GM19438 (cell line): ENCODE measurements around the gene SBDS.
A peak's percentile ranks its signal among the peaks of the same experiment; 100 is the strongest.
"Not testable (repeated sequence)": the region's sequence is repeated elsewhere in the genome, so short reads cannot be mapped to it uniquely, and the experiment has no call there.

Source experiments
- ATAC-seq: cut with Tn5 transposase; IDR thresholded peaks from one replicate; pipeline ENCODE4 v1.9.1; 2021; ENCODE audit warnings: low read depth; ENCODE audit not compliant: unreplicated experiment

The SBDS gene

DNA sequence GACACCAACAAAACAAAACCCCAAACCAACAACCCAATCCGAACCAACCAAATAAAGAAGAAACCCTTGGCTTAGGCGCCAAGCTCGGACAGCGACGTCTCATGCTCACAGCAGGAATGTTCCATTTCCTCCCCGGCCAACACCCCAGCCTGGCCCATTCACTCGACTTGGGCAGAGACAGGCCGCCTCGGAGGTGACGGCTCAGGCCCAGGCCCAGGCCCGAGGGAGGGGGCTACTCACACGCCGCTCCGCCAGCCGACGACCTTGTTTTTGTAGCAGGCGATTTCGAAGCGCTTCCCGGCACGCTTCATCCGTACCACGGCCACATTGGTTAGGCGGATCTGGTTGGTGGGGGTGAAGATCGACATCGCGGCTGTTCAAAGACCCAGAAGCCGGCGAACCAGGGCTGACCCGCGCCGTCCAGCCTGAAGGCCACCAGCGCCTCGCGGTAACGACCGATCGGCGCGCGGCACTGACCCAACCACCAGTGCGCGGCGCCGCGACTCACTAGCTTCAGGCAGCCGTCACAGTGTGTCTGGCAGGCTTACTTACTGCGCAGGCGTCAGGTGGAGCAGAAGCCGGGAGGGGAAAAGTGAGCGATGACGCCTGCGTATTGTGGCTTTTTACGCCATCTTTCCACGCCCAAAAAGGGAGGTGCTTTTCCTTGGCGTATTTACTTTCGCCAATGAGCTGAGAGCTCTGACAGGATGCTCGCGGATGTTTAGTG lies at the start of gene SBDS:
TSS of gene SBDS (minus strand) at position 537 of the 727 bp plus-strand sequence. CDS start at position 368, 169 bp downstream.
- ATAC-seq = peak; percentile 56

DNA sequence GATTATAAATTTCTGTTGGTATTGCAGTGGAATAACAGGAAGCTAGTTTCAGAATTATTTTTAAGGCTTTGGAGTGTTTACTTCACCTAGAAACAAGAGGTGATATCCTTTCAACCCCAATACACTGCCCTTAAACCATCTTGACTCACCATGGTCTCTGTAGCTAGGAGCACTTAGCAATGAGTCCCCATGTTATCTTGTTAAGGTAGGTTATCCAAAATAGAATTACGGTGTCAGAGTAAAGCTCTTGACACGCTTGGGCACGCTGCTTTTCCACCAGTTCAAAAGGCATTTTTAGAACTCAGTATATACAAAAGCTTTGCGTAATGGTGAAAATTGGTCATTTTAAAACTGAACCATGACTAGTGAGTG lies 48.2 kb upstream of the SBDS start:
- ATAC-seq = not testable (repeated sequence)

DNA sequence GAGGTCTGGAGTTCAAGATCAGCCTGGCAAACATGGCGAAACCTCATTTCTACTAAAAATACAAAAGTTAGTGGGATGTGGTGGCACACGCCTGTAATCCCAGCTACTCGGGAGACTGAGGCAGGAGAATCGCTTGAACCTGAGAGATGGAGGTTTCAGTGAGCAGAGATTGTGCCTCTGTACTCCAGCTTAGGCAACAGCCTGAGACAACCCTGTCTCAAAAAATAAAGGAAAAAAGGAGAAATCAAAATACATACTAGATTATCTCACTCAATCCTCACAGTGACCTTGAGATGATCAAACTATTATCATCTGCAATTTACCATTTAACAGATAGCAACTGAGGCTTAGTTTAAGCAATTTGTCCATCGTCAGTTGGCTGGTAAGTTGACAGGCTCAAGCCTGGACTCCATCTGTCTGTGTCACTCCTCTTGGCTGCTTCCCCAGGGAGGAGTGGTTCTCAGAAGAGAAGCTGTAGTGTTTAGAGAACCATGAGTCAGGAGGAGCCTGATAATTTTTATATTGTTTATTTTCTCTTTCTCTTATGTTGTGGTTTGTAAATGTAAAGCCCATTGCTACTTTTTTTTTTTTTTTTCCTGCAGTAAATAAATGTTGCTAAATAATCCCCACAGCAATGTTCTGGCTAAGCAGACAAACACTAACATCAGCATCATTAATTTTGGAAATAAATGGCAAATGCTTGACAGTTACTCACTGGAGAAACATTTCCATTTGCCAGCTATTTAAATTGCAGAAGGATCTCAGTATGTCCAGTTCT lies 47.6 kb upstream of the SBDS start:
- ATAC-seq = not testable (repeated sequence)

DNA sequence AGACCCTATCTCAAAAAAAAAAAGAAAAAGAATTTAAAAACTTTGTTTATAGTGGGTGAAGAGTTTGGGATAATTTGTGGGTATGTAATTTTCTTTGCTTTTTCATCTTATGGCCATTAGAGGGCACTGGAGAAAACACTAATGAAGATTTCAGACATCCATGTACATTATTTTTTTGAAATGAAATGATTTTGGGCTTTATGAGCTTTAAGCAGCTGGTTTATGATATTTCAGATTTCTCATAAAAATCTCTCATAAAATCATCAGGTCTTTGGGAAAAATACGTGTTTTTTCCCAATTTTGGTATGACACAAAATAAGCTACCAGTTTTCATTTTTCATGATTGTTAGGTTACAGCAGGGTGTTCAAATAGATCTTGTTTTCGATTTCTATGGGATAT lies 45.4 kb upstream of the SBDS start:
- ATAC-seq = not testable (repeated sequence)

DNA sequence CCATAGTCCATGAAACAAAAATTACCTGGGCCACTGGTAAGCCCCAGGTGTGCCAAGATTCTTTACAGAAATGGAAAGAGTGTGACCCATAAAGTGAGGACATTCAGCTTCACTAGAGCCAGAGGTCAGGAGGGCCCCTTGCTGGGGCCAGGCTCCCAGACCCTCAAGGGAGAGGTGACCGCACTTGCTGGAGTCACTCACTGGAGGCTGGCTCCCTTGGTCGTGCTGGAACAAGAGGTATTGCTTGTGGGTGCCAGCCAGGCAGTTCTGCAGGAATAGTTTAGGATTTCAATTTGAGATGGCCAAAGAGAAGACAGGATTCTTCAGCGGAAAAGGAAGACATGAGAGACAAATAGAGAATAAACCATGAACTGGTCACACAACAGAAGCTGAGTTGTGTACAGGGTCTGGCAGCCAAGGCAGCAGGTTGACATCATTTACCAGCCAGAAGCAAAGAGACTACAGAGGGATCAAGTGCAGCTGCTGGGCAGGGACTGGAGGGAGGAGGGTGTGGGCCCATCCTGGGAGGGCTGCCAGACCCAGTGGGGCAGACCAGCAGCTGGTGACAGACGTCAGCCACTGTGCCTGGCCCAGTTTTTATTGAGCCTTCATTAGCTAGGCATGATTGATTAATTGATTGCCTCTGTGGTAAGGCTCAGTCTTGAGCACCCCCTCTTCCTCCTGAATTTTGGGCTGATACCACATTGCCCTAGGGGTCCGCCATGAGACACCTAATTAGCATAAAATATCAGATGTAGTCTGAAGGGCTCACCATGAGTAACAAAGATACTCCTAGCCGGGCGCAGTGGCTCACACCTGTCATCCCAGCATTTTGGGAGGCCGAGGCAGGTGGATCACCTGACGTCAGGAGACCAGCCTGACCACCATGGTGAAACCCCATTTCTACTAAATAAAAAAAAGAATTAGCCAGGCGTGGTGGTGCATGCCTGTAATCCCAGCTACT lies 41.3 kb upstream of the SBDS start:
- not testable (repeated sequence) for ATAC-seq

DNA sequence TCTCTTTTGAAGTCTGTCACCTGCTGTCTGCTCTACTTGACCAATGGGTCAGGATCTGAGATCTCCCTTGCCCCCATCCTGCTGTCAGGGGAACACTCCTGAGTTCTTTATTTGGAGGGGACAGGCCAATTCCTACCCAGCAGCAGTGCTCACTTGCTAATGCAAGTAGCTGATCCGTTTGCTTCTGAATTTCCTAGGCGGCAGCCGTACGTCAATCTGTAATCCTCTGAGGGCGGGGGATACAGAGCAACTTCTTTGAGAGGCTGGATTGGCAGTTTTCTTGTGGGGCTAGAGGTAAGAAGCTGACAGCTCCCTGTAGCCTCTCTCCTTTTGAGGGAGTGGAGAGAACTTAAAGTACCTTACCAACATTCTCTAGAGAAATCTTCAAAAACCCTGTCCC lies 37.9 kb upstream of the SBDS start:
- ATAC-seq = no peak

DNA sequence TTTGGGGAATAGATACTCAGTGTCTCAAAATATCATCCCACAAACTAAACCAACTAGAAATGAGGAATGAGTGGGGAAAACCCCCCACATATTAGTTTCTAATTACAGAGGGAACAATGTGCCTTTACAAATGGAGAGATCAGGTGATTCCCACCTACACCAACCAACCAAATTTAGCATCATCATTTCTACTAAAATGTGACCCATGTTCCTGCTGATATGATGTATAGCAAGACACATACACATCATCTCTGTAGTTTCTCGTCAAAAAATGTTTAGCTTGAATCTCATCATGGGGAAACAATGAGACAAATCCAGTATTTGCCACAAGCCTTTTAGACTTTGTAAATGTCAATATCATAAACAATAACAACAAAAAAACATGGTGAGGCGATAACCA lies 36.3 kb upstream of the SBDS start:
- not testable (repeated sequence) for ATAC-seq

DNA sequence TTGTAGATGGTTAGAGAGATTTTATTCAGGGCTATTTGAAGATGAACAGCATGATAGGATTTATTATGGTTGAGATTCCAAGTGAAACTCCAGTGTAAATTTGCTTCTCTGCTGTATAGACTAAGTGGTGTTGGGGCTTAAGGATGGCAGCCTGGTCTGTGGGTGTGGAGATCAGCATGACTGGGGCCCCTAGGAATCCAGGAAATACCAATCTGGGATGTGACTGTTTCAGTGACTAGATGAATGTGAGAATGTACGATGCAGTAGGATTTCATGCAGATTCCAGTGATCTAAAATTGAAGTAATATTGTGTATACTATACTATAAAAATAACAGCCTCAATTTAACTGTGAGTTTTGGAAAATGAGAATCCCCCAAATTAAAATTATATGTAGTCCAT lies 30.1 kb upstream of the SBDS start:
- ATAC-seq = not testable (repeated sequence)

DNA sequence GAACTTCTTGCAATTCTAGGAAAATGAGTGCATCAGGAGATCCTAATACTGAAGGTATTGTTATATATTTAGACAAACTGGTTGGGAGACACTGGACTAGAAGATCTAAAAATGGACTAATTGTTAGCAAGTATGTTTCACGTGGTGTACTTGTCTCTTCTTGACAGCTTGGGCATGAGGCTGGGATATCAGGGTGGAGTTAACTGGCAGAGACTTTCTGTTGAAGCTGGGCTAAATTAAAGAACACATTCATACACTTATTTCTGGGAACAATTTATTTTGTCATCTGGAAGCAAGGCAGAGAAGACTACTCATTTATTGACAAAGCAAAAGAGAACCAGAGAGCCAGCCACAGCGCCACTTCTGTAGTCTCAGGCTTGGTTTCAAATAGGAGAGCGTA lies 27.1 kb upstream of the SBDS start:
- ATAC-seq = no peak

DNA sequence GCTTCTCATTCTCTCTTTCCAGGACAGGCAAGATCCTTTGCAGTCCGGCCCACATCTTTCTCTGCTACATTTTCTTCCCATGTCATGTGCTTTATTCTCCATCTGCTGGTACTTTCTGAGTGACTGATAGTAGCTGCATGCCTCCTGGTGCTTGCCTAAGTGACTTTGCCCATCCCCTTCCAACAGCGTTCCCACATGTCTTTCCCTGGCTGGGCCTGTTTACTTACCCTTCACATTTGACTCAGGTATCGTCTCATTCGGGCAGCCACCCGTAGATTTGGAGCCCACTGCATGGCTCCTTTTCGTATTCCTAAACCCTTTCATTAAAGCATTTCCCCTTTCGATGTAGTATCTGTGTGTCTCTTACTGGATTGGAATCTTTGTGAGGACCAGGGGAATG lies 25.9 kb upstream of the SBDS start:
- ATAC-seq = no peak

DNA sequence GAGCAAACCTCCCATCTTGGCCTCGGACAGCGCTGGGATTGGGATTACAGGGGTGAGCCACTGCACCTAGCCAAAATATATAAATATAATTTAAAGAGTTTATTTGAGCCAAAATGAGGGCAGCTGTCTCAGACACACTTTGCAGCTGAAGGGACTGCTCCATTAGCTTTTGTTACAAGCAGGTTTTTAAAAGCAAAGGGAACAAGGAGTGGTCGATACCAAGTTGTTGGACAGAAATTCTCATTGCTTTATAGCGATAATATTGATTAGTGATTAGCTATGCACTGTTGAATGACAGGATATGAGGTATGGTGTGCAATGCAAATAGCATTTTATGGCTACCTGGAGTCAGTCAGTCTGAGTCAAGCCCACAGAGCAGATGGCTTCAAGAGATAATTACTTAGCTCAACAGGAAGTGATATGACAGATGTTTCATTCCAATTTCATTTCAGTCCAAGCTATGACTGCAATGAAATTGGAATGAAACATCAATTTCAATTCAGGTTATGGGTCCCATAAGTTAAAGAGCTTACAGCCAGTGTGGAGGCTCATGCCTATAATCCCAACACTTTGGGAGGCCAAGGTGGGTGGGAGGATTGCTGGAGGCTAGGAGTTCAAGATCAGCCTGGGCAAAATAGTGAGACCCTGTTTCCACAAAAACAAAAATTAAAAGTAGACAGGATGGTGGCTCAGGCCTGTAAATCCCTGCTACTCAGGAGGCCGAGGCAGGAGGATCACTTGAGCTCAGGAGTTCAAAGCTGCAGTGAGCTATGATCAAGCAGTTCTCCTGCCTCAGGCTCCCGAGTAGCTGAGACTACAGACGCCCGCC lies 24.4 kb upstream of the SBDS start:
- no peak for ATAC-seq

DNA sequence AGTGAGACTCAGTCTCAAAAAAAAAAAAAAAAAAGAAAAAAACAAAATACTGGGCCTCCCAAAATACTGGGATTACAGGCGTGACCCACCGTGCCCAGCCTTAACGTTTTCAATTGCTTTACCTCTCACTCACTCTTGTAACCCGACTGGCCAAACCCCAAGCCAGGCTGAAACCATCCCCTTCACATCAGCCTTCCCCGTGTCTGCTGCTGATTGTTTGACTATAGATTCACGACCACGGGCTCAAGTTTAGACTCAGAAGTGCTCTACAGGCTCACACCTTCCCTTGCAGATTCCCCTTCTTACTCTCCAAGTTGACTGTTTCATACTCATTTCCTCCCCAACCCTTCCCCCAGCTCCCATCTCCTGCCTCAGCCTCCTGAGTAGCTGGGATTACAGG lies 23.6 kb upstream of the SBDS start:
- ATAC-seq = no peak

DNA sequence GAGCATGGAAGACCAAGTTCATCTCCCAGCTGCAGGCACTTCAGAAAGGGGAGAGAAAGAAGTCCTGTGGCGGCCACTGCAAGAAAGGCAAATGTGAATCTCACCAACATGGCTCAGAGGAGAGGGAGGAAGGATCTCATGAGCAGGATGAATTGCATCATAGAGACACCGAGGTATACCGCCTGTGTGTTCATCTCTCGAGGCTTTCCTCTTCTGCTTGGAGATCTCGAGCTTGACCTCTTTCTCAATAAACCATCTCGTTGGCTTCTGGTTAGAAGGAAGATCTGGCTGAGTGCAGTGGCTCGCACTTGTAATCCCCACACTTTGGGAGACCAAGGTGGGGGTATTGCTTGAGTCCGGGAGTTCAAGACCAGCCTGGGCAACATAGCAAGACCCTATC lies 22.6 kb upstream of the SBDS start:
- not testable (repeated sequence) for ATAC-seq

DNA sequence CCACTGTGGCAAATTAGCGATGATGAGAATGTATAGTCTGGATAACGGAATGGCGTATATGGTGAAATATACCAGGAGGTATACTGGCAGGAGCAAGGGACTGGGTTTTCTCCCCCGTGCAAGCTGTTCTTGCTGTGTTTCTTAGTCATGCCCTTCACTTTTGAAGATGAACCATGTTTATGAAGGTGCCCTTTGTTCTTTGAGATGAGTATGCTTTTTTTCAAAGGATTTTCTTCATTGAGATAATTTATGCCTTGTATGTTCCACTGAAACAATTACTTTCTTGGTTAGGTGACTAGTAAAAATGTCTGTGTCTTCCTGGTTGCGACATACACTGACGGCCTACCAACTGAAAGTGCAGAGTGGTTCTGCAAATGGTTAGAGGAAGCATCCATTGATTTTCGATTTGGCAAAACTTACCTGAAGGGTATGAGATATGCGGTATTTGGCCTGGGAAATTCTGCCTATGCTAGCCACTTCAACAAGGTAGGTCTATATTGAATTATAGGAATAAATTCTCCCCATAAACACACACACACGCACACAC lies 18.8 kb upstream of the SBDS start:
- ATAC-seq = not testable (repeated sequence)

DNA sequence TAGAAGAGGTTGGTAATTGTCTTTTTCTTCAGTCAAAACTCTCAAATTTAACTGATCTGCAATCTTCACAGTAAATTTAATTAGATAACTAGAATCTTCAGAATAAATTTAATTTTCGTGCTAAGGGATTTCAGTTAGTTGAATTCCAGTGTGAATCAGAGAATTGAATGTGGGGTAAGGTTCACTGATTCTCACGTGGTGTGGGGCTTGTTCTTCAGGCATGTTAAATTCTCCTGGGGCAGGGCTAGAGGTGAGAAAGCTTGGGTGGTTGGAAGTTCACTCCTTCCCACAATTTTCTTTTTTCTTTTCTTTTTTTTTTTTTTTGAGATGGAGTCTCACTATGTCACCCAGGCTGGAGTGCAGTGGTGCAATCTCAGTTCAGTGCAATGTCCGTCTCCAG lies 14.3 kb upstream of the SBDS start:
- not testable (repeated sequence) for ATAC-seq

DNA sequence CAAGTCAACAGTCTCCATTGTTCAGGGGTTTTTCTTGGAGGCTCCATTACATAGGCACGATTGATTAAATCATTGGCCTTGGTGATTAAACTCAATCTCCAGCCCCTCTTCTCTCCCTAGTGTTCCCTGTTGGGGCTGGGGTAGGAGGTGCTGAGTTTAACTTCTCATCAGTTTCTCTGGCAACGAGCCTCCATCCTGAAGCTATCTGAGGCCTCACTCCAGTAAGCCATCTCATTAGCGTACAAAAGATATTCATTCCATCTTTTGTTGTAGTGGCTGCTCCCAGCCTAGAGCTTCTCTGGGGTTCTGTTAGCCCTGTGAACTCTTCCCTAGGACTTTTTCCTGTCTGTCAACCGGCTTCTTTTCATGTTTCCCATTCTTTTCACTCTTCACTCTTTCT lies 12.9 kb upstream of the SBDS start:
- no peak for ATAC-seq

DNA sequence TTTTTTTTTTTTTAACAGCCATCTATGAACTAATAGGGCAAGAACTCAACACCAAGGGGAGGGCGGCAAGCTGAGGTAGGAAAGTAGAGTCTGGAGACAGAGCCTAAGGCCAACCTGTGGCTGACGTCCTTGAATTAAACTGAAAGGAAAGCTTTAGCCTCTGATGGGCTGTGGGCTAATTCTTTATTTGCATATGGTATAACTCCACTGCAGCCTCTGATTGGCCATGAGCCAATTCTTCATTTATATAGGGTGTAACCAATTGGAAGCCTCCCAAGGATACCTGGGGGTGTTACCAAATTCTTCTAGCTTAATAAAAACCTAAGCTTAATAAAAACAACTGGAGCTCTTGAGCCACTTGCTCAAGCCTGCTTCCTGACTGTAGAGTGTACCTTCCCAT lies 11.6 kb upstream of the SBDS start:
- ATAC-seq = no peak

DNA sequence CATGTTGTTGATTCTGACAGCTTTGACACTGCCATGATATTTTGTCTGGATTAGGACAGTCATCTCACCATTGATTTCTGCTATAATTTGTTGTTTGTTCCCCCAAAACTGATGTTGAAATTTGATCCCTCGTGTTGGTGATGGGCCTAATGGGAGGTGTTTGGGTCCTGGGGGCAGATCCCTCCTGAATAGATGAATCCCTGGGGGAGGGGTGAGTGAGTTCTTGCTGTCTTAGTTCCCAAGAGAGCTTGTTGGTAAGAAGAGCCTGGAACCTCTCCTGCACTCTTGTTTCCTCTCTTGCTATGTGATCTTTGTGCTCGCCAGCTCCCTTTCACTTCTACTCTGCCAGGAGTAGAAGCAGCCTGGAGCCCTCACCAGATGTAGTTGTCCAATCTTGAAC lies 8.8 kb upstream of the SBDS start:
- not testable (repeated sequence) for ATAC-seq

DNA sequence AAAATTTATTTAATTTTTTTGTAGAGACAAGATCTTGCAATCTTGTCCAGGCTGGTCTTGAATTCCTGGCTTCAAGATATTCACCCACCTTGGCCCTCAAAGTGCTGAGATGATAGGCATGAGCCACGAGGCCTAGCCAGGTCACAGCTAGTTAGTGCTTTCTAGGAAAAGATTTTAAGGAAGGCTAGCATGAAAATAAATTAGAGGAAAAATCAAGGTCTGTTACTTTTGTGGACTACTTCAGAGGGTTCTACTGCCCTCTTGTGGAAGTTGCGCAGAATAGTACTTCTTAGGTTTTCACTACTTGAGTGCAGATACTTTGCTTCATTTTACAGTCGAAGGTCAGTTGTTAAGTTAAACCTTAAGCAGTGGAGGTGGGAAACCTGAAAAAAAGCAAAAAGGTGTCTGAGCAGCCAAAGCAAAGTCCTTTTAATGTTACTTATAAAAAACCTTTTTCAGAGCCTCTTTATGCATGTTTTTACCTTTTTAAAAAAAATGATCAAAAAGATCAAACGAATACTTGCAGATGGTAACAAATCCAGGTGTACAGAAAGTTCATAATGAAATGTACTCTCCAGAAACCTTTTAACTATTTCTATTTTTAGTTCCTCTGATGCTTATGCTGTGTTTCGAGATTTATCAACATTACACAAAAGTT lies 5.3 kb upstream of the SBDS start:
- not testable (repeated sequence) for ATAC-seq
